Measurements from ENCODE around the gene HSD17B10.
A peak's percentile ranks its signal among the peaks of the same experiment; 100 is the strongest.

HSD17B10 gene

GRCh38 chrX:53440621-53441517 is 6.7 kb upstream of the HSD17B10 start:
- Histone ChIP-seq H3K4me3 (ENCODE audit: low read depth, low read length) (peak overlapping the region; percentile 53), H3K27ac (no peak overlapping the region)
- in situ Hi-C loops (cut with HindIII; ENCODE audit: low pct_ligation_motif_present, low sequenced_read_pairs), result no loop called here

GRCh38 chrX:53440101-53440500 is 5.9 kb upstream of the HSD17B10 start:
- no peak for TF ChIP-seq CTCF (IDR thresholded peaks at IDR 0.05; ENCODE audit: low read depth, low read length, missing control alignments)
- Histone ChIP-seq H3K27ac (no peak overlapping the region), H3K27me3 (replicated peaks) (no peaks in the 10 kb centered on the region), H3K36me3 (replicated peaks) (no peaks in the 10 kb centered on the region), H3K4me3 (ENCODE audit: low read depth, low read length) (no peak overlapping the region)
- no peak for DNase-seq
- in situ Hi-C loops (cut with HindIII; ENCODE audit: low pct_ligation_motif_present, low sequenced_read_pairs), result no loop called here

More at GRCh38 chrX:53440621-53441517, 6.7 kb upstream of the HSD17B10 start:
- no peaks in the 10 kb centered on the region for H3K36me3 ChIP-seq (replicated peaks)
- peak; percentile 24 for DNase-seq
- TF ChIP-seq CTCF (IDR thresholded peaks at IDR 0.05; ENCODE audit: low read depth, low read length, missing control alignments), result no peak
- no peaks in the 10 kb centered on the region for H3K27me3 ChIP-seq (replicated peaks)

- no peak for DNase-seq
- H3K27ac ChIP-seq, result no peak overlapping the region
- H3K27me3 ChIP-seq (replicated peaks), result no peaks in the 10 kb centered on the region
- in situ Hi-C loops (cut with HindIII; ENCODE audit: low pct_ligation_motif_present, low sequenced_read_pairs), result no loop called here
- H3K36me3 ChIP-seq (replicated peaks), result no peaks in the 10 kb centered on the region
- no peak overlapping the region for H3K4me3 ChIP-seq (ENCODE audit: low read depth, low read length)
- no peak for TF ChIP-seq CTCF (IDR thresholded peaks at IDR 0.05; ENCODE audit: low read depth, low read length, missing control alignments)
Observed at GRCh38 chrX:53438832-53439230, 4.7 kb upstream of the HSD17B10 start.

GRCh38 chrX:53438174-53438831 is 4.1 kb upstream of the HSD17B10 start:
- no peak for DNase-seq
- TF ChIP-seq CTCF (IDR thresholded peaks at IDR 0.05; ENCODE audit: low read depth, low read length, missing control alignments), result no peak
- no peaks in the 10 kb centered on the region for H3K36me3 ChIP-seq (replicated peaks)
- no peak overlapping the region for H3K27ac ChIP-seq
- no peaks in the 10 kb centered on the region for H3K27me3 ChIP-seq (replicated peaks)
- no peak overlapping the region for H3K4me3 ChIP-seq (ENCODE audit: low read depth, low read length)
- in situ Hi-C loops (cut with HindIII; ENCODE audit: low pct_ligation_motif_present, low sequenced_read_pairs), result no loop called here

- no peaks in the 10 kb centered on the region for H3K36me3 ChIP-seq (replicated peaks)
- no peak for TF ChIP-seq CTCF (IDR thresholded peaks at IDR 0.05; ENCODE audit: low read depth, low read length, missing control alignments)
- no peak for DNase-seq
- no peak overlapping the region for H3K4me3 ChIP-seq (ENCODE audit: low read depth, low read length)
- no peak overlapping the region for H3K27ac ChIP-seq
- H3K27me3 ChIP-seq (replicated peaks), result no peaks in the 10 kb centered on the region
- in situ Hi-C loops (cut with HindIII; ENCODE audit: low pct_ligation_motif_present, low sequenced_read_pairs), result no loop called here
Observed at GRCh38 chrX:53437206-53437605, 3.0 kb upstream of the HSD17B10 start.
